Endothelial cell of umbilical vein (primary cell): Measurements from ENCODE around the gene FBXO27. TPM values are rescaled to one million over a fixed set of nuclear protein-coding genes. Genes with fewer than 3 reads are reported as not detected.
"Not testable (repeated sequence)": the region's sequence is repeated elsewhere in the genome, so short reads cannot be mapped to it uniquely, and the experiment has no call there.

ENCODE experiments used
- BruUV-seq: library from RNA; stranded (reverse); fragments of 400-500 nt; replicated peaks from 2 replicates; lab custom pipeline; 2021; lab: Mats Ljungman, UMichigan
- CTCF ChIA-PET: fragments of 300-600, 350-600 bp; sonication (Branson Sonifier 250); formaldehyde crosslinking; loops from one replicate; lab custom pipeline; 2021; ENCODE audit warnings: antibody characterized with exemption, inconsistent platforms; lab: Charles Lee
- POLR2A ChIA-PET: fragments of 300-600, 350-600 bp; sonication (Branson Sonifier 250); formaldehyde crosslinking; loops from one replicate; lab custom pipeline; 2021; ENCODE audit warnings: antibody characterized with exemption, inconsistent platforms; lab: Charles Lee
- DNase-seq: peaks from one replicate; pipeline ENCODE4 v3.0.0-alpha.2; 2011; ENCODE audit warnings: low read depth, low spot score
- FAIRE-seq: peaks from 2 replicates; lab custom pipeline; 2011; peaks lifted over from hg19 to GRCh38; lab: Jason Lieb, UNC
- H2AFZ ChIP-seq: 2 replicates; pipeline ENCODE4 v1.6.0; 2012; ENCODE audit warnings: low read depth, low read length, control low read depth, inconsistent platforms
- H3K27ac ChIP-seq: 2 replicates; pipeline ENCODE4 v1.5.1; 2011; ENCODE audit warnings: low read depth, mild to moderate bottlenecking, control low read depth, low read length, moderate library complexity; ENCODE audit not compliant: insufficient read depth
- H3K27me3 ChIP-seq, 2 experiments: 2 replicates each; pipeline versions ENCODE4 v1.6.0 to v1.6.1; 2011; ENCODE audit warnings: low read length in 2 of 2, mixed read lengths in 1 of 2; ENCODE audit not compliant: control insufficient read depth in 2 of 2, insufficient read depth in 2 of 2
- H3K36me3 ChIP-seq, 2 experiments: 2 replicates in 1 of 2; 3 replicates in 1 of 2; pipeline ENCODE4 v1.5.1; 2011; ENCODE audit warnings: low read length in 2 of 2, mild to moderate bottlenecking in 1 of 2, moderate library complexity in 1 of 2; ENCODE audit not compliant: control insufficient read depth in 2 of 2, insufficient read depth in 2 of 2; ENCODE audit errors: extremely low read depth in 1 of 2
- H3K4me1 ChIP-seq: 3 replicates; pipeline ENCODE4 v1.5.1; 2011; ENCODE audit warnings: mild to moderate bottlenecking, low read length; ENCODE audit not compliant: control insufficient read depth, insufficient read depth; ENCODE audit errors: extremely low read depth
- H3K4me2 ChIP-seq: 2 replicates; pipeline ENCODE4 v1.6.1; 2011; ENCODE audit warnings: low read length, control low read depth, mixed read lengths; ENCODE audit not compliant: insufficient read depth
- H3K4me3 ChIP-seq, 3 experiments: fragments of 200-600 bp in 1 of 3; sonication (generic), shearing (Covaris generic) in 1 of 3; replicated peaks in 1 of 3; 2 replicates each; pipeline ENCODE4 v1.5.1; 2011 to 2016; ENCODE audit warnings: control low read depth in 3 of 3, low read length in 3 of 3, mild to moderate bottlenecking in 2 of 3, inconsistent platforms in 1 of 3, low read depth in 1 of 3, moderate library complexity in 1 of 3; ENCODE audit not compliant: insufficient read depth in 1 of 3
- H3K79me2 ChIP-seq: 2 replicates; pipeline ENCODE4 v1.6.0; 2012; ENCODE audit warnings: low read length, inconsistent platforms; ENCODE audit not compliant: control insufficient read depth, insufficient read depth
- H3K9ac ChIP-seq: replicated peaks from 2 replicates; pipeline ENCODE3; 2011; ENCODE audit warnings: low read length, control low read depth; ENCODE audit not compliant: insufficient read depth; ENCODE audit errors: extremely low read depth
- H3K9me1 ChIP-seq: replicated peaks from 3 replicates; pipeline ENCODE4 v1.6.0; 2011; ENCODE audit warnings: mild to moderate bottlenecking, low read length; ENCODE audit not compliant: control insufficient read depth, insufficient read depth; ENCODE audit errors: extremely low read depth
- H3K9me3 ChIP-seq: replicated peaks from 2 replicates; pipeline ENCODE4 v1.5.1; 2012; ENCODE audit warnings: low read length, inconsistent platforms; ENCODE audit not compliant: control insufficient read depth, insufficient read depth
- H4K20me1 ChIP-seq: replicated peaks from 2 replicates; pipeline ENCODE3; 2011; ENCODE audit warnings: mild to moderate bottlenecking, low read length; ENCODE audit not compliant: control insufficient read depth, insufficient read depth; ENCODE audit errors: extremely low read depth
- CTCF ChIP-seq, 2 donors: IDR thresholded peaks; 1 replicate in 1 of 2; 2 replicates in 1 of 2; pipeline ENCODE4 v1.5.1; 2011; ENCODE audit warnings: low read length in 2 of 2, mild to moderate bottlenecking in 2 of 2, moderate library complexity in 2 of 2, control low read depth in 1 of 2, inconsistent platforms in 1 of 2, low read depth in 1 of 2; ENCODE audit not compliant: insufficient read depth in 1 of 2; ENCODE audit errors: extremely low read depth in 1 of 2
- EZH2 ChIP-seq: IDR thresholded peaks from 2 replicates; pipeline ENCODE4 v1.6.1; 2012; ENCODE audit warnings: borderline replicate concordance, low read depth, mild to moderate bottlenecking, moderate library complexity, low read length, inconsistent platforms; ENCODE audit not compliant: severe bottlenecking
- FOS ChIP-seq: IDR thresholded peaks from 2 replicates; pipeline ENCODE4 v1.6.1; 2011; ENCODE audit warnings: mild to moderate bottlenecking, low read length, moderate library complexity, borderline replicate concordance; ENCODE audit not compliant: insufficient read depth
- GATA2 ChIP-seq: IDR thresholded peaks from 2 replicates; pipeline ENCODE4 v1.7.0; 2011; ENCODE audit warnings: low read depth, mild to moderate bottlenecking, moderate library complexity, mixed read lengths, low read length; ENCODE audit not compliant: insufficient read length, insufficient read depth
- JUN ChIP-seq: IDR thresholded peaks from 2 replicates; pipeline ENCODE4 v1.6.1; 2011; ENCODE audit warnings: borderline replicate concordance, low read depth; ENCODE audit not compliant: insufficient read length, insufficient read depth
- MAX ChIP-seq: IDR thresholded peaks from 2 replicates; pipeline ENCODE4 v1.6.1; 2011; ENCODE audit not compliant: insufficient read depth, insufficient read length
- MYC ChIP-seq: IDR thresholded peaks from one replicate; pipeline ENCODE4 v1.6.1; 2011; ENCODE audit warnings: mild to moderate bottlenecking, low read depth, low read length
- POLR2A ChIP-seq: IDR thresholded peaks from 2 replicates; pipeline ENCODE4 v1.6.1; 2012; ENCODE audit warnings: low read depth, mild to moderate bottlenecking, control low read depth, low read length
- POLR2AphosphoS5 ChIP-seq: IDR thresholded peaks from 2 replicates; pipeline ENCODE4 v1.6.1; 2012; ENCODE audit warnings: low read depth, mild to moderate bottlenecking, control low read depth, low read length, moderate library complexity; ENCODE audit not compliant: insufficient read depth
- dilution Hi-C: fragments of 300-500 bp; cut with MboI; formaldehyde crosslinking; loops from one replicate; pipeline ENCODE4 v1.15.0; 2019; ENCODE audit warnings: low sequenced_read_pairs; ENCODE audit not compliant: extremely low pct_ligation_motif_present
- intact Hi-C: fragments of 100-400 bp; cut with micrococcal nuclease; formaldehyde crosslinking; loops from one replicate; pipeline ENCODE4 v1.10.0; 2022
- polyA plus RNA-seq, 4 experiments: library from polyadenylated mRNA; depleted of rRNA in 3 of 4; stranded (reverse) in 3 of 4; unstranded in 1 of 4; fragments of >200 nt; gene quantifications; 2 replicates each; pipeline versions ENCODE4 v1.2.1 to v1.2.3, GENCODE V29; 2011 to 2012; ENCODE audit warnings: missing spikeins in 1 of 4
- total RNA-seq: library from RNA; stranded (reverse); gene quantifications from 2 replicates; pipeline ENCODE4 v1.2.3, GENCODE V29; 2021

FBXO27 gene
- total and polyA plus RNA-seq, 2 donors (not counting 3 experiments of a cell fraction or from before 2014, with no cell fraction given), result 3.5 to 4.2 TPM

- intact Hi-C loops (no loop called here), dilution Hi-C loops (no loop called here)
- no peak overlapping the region for H2AFZ ChIP-seq
- no peak for TF ChIP-seq POLR2A
- no peak for TF ChIP-seq FOS
- TF ChIP-seq EZH2, result no peak
- TF ChIP-seq POLR2AphosphoS5, result no peak
- no peak for TF ChIP-seq GATA2
- no peak for TF ChIP-seq MYC
- no peak for TF ChIP-seq CTCF (IDR thresholded peaks at IDR 0.05; ENCODE audit: extremely low read depth in 1 of 2, insufficient read depth in 1 of 2, low read depth in 1 of 2, low read length in 2 of 2)
- TF ChIP-seq JUN, result no peak
- TF ChIP-seq MAX, result no peak
- H4K20me1 ChIP-seq, result no peaks in the 10 kb centered on the region
- peaks cover 0 to under 1% of the 10 kb centered on the region in 2 experiments for H3K27me3 ChIP-seq
- FAIRE-seq, result no peak
- H3K27ac ChIP-seq, result no peak overlapping the region
- ChIA-PET POLR2A (no interaction called here), CTCF (no interaction called here)
- no peaks in the 10 kb centered on the region for H3K36me3 ChIP-seq
- H3K79me2 ChIP-seq, result no peaks in the 10 kb centered on the region
- H3K4me3 ChIP-seq, result no peak overlapping the region
- no peak for DNase-seq
- no TSS peak for BruUV-seq
- H3K4me2 ChIP-seq, result no peak overlapping the region
- peaks cover 17% of the 10 kb centered on the region for H3K4me1 ChIP-seq
- no peaks in the 10 kb centered on the region for H3K9me1 ChIP-seq
- H3K9ac ChIP-seq, result no peak overlapping the region
- no peaks in the 10 kb centered on the region for H3K9me3 ChIP-seq
Measured at GRCh38 chr19:38990949-38991697, 41.2 kb downstream of the FBXO27 start.

GRCh38 chr19:38989614-38990013 is 42.7 kb downstream of the FBXO27 start:
- H3K27ac ChIP-seq, intact Hi-C loops, DNase-seq, FAIRE-seq, H3K4me2 ChIP-seq, H2AFZ ChIP-seq, H3K9me1 ChIP-seq, H3K4me1 ChIP-seq, H3K27me3 ChIP-seq, H3K79me2 ChIP-seq, dilution Hi-C loops, POLR2A ChIA-PET, H3K36me3 ChIP-seq, H3K9ac ChIP-seq, H3K9me3 ChIP-seq, H3K4me3 ChIP-seq, H4K20me1 ChIP-seq, BruUV-seq: not testable (repeated sequence)
- CTCF ChIA-PET, result interaction anchor here (1.3 to 2.6 kb wide), 4 partner anchors 12 to 62 kb away, joined by 3 to 12 read pairs (median 6); partner anchors contain the start of gene FBXO17
